ENCODE measurements around the gene RNF20. TPM values are rescaled to one million over a fixed set of nuclear protein-coding genes. Genes with fewer than 3 reads are reported as not detected.

RNF20 gene
- total and polyA plus RNA-seq, 4 donors = 8.3 to 13.9 (median 10.9) TPM

DNA sequence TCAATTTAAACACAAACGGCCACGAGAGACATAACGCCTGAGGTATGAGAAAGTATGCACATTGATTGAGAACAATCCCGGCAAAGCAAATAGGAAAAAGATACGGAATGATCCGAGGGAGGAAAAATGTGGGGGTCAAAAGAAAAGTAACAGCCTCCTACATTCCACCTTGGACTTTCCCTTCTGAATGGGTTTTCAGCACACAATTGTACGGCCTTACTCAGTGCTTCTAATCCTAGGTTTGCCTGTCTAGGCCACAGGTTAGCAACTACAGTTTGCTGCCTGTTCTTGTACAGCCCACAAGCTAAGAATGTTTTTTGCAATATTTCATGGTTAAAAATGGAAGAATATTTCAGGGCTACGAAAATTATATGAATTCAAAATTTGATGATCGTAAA, 46.2 kb upstream of the RNF20 start:
- TF ChIP-seq HNF4A (conservative IDR thresholded peaks at IDR 0.05) (no peak), GABPA (IDR thresholded peaks at IDR 0.05 in 1 of 2, conservative IDR thresholded peaks at IDR 0.05 in 1 of 2) (no peak), JUND (IDR thresholded peaks at IDR 0.05) (no peak), NR2F2 (IDR thresholded peaks at IDR 0.05) (no peak), FOXA1 (IDR thresholded peaks at IDR 0.05) (no peak), TAF1 (conservative IDR thresholded peaks at IDR 0.05) (no peak)
- TF ChIP-seq, protein P1, sequence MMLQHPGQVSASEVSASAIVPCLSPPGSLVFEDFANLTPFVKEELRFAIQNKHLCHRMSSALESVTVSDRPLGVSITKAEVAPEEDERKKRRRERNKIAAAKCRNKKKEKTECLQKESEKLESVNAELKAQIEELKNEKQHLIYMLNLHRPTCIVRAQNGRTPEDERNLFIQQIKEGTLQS (IDR thresholded peaks at IDR 0.05) = no peak
- DNase-seq (ENCODE audit: low spot score) = no peak
- peak overlapping the region in 2 of 3 donors; percentile 29 to 76 for H3K4me3 ChIP-seq (ENCODE audit: low read depth in 1 of 3, low read length in 3 of 3)
- peaks cover 9 to 17% (median 12%) of the 10 kb centered on the region in 4 donors for H3K4me1 ChIP-seq (ENCODE audit: control insufficient read depth in 4 of 4, insufficient read depth in 4 of 4, low read length in 3 of 4)
- peaks cover 0 to 2% (median under 1%) of the 10 kb centered on the region in 4 donors for H3K9me3 ChIP-seq (ENCODE audit: control insufficient read depth in 4 of 4, low read length in 3 of 4)
- no peak overlapping the region for H3K9ac ChIP-seq (ENCODE audit: low read depth in 1 of 2, low read length in 2 of 2)
- peak overlapping the region; percentile 45 to 67 for H3K27ac ChIP-seq (ENCODE audit: low read depth in 1 of 2, low read length in 2 of 2)
- peaks cover 0 to 8% (median under 1%) of the 10 kb centered on the region in 4 donors for H3K27me3 ChIP-seq (ENCODE audit: control insufficient read depth in 4 of 4, insufficient read depth in 4 of 4, low read length in 3 of 4)
- WGBS = 44% methylated on average over 9 of the region's 9 CpGs
- H3K36me3 ChIP-seq (ENCODE audit: control insufficient read depth in 4 of 4, insufficient read depth in 3 of 4, low read depth in 1 of 4, low read length in 3 of 4) = no peaks in the 10 kb centered on the region

DNA sequence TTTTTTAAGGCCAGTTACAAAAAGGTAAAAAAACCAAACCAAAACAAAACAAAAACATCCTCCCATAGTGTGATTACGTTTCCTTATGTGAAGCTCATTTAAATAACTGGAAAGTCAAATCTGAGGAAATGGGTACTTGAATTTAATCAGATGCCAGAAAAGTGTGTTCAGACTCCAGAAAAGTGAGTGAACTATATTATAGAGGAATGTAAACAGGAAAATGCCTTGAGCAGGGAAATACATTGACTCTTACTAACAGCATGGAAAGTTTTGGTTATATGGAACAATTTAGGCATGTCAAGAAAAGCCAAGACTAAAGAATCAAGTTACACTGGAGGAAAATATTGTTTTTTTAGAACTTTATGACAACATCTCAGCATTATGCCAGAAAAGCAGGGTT, 37.8 kb upstream of the RNF20 start:
- H3K9me3 ChIP-seq (ENCODE audit: control insufficient read depth in 4 of 4, low read length in 3 of 4) = peaks cover 0 to 5% (median under 1%) of the 10 kb centered on the region in 4 donors
- H3K27me3 ChIP-seq (ENCODE audit: control insufficient read depth in 4 of 4, insufficient read depth in 4 of 4, low read length in 3 of 4) = no peaks in the 10 kb centered on the region
- no peak overlapping the region for H3K9ac ChIP-seq (ENCODE audit: low read depth in 1 of 2, low read length in 2 of 2)
- H3K36me3 ChIP-seq (ENCODE audit: control insufficient read depth in 4 of 4, insufficient read depth in 3 of 4, low read depth in 1 of 4, low read length in 3 of 4) = no peaks in the 10 kb centered on the region
- H3K4me1 ChIP-seq (ENCODE audit: control insufficient read depth in 4 of 4, insufficient read depth in 4 of 4, low read length in 3 of 4) = no peaks in the 10 kb centered on the region
- 41% methylated on average over 1 of the region's 1 CpG for WGBS
- H3K4me3 ChIP-seq (ENCODE audit: low read depth in 1 of 3, low read length in 3 of 3) = no peak overlapping the region
- no peak for DNase-seq (ENCODE audit: low spot score)
- no peak overlapping the region for H3K27ac ChIP-seq (ENCODE audit: low read depth in 1 of 2, low read length in 2 of 2)
- TF ChIP-seq JUND (IDR thresholded peaks at IDR 0.05) = no peak
- TF ChIP-seq SP1 (IDR thresholded peaks at IDR 0.05) = no peak
- TF ChIP-seq, protein P1 (IDR thresholded peaks at IDR 0.05) = no peak
- TF ChIP-seq, protein P2, sequence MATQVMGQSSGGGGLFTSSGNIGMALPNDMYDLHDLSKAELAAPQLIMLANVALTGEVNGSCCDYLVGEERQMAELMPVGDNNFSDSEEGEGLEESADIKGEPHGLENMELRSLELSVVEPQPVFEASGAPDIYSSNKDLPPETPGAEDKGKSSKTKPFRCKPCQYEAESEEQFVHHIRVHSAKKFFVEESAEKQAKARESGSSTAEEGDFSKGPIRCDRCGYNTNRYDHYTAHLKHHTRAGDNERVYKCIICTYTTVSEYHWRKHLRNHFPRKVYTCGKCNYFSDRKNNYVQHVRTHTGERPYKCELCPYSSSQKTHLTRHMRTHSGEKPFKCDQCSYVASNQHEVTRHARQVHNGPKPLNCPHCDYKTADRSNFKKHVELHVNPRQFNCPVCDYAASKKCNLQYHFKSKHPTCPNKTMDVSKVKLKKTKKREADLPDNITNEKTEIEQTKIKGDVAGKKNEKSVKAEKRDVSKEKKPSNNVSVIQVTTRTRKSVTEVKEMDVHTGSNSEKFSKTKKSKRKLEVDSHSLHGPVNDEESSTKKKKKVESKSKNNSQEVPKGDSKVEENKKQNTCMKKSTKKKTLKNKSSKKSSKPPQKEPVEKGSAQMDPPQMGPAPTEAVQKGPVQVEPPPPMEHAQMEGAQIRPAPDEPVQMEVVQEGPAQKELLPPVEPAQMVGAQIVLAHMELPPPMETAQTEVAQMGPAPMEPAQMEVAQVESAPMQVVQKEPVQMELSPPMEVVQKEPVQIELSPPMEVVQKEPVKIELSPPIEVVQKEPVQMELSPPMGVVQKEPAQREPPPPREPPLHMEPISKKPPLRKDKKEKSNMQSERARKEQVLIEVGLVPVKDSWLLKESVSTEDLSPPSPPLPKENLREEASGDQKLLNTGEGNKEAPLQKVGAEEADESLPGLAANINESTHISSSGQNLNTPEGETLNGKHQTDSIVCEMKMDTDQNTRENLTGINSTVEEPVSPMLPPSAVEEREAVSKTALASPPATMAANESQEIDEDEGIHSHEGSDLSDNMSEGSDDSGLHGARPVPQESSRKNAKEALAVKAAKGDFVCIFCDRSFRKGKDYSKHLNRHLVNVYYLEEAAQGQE (IDR thresholded peaks at IDR 0.05) = no peak
- no peak for TF ChIP-seq FOXA1 (IDR thresholded peaks at IDR 0.05)
- TF ChIP-seq EGR1 (IDR thresholded peaks at IDR 0.05; ENCODE audit: low read depth in 2 of 2) = no peak
- no peak for TF ChIP-seq HNF4G (IDR thresholded peaks at IDR 0.05)
- TF ChIP-seq CTCF (IDR thresholded peaks at IDR 0.05; ENCODE audit: low read depth, low read length, missing input control) = no peak

- TF ChIP-seq MAX (IDR thresholded peaks at IDR 0.05) (no peak), FOXA2 (IDR thresholded peaks at IDR 0.05) (no peak), HNF4G (IDR thresholded peaks at IDR 0.05) (no peak), RXRA (IDR thresholded peaks at IDR 0.05) (no peak), SP1 (IDR thresholded peaks at IDR 0.05) (no peak), FOXA1 (IDR thresholded peaks at IDR 0.05) (no peak), GABPA (IDR thresholded peaks at IDR 0.05 in 1 of 2, conservative IDR thresholded peaks at IDR 0.05 in 1 of 2) (no peak)
- TF ChIP-seq, protein P1 (IDR thresholded peaks at IDR 0.05) = no peak
- TF ChIP-seq, protein P2 (IDR thresholded peaks at IDR 0.05) = no peak
- no peaks in the 10 kb centered on the region for H3K4me1 ChIP-seq (ENCODE audit: control insufficient read depth in 4 of 4, insufficient read depth in 4 of 4, low read length in 3 of 4)
- H3K36me3 ChIP-seq (ENCODE audit: control insufficient read depth in 4 of 4, insufficient read depth in 3 of 4, low read depth in 1 of 4, low read length in 3 of 4) = no peaks in the 10 kb centered on the region
- H3K9ac ChIP-seq (ENCODE audit: low read depth in 1 of 2, low read length in 2 of 2) = no peak overlapping the region
- no peak for DNase-seq (ENCODE audit: low spot score)
- no peak overlapping the region for H3K4me3 ChIP-seq (ENCODE audit: low read depth in 1 of 3, low read length in 3 of 3)
- no peak overlapping the region for H3K27ac ChIP-seq (ENCODE audit: low read depth in 1 of 2, low read length in 2 of 2)
- no peaks in the 10 kb centered on the region for H3K9me3 ChIP-seq (ENCODE audit: control insufficient read depth in 4 of 4, low read length in 3 of 4)
- H3K27me3 ChIP-seq (ENCODE audit: control insufficient read depth in 4 of 4, insufficient read depth in 4 of 4, low read length in 3 of 4) = no peaks in the 10 kb centered on the region
- 45% methylated on average over 2 of the region's 2 CpGs for WGBS
Observed at GRCh38 chr9:101498323-101498722, 35.3 kb upstream of the RNF20 start.
